Activated naive CD8-positive, alpha-beta T cell treated with anti-CD3 and anti-CD28 coated beads, Interleukin-2, amount 50 U/mL, for 16 hours (primary cell): ENCODE results near the gene MIPOL1.
"Not testable (repeated sequence)": the region's sequence is repeated elsewhere in the genome, so short reads cannot be mapped to it uniquely, and the experiment has no call there.

Experiments
- DNase-seq: peaks from one replicate; pipeline ENCODE4 v3.0.0-alpha.2; 2020; ENCODE audit warnings: low read depth, low spot score

Gene MIPOL1

GRCh38 chr14:37546621-37547447, 349.1 kb downstream of the MIPOL1 start:
- DNase-seq = no peak

GRCh38 chr14:37550511-37550910, 352.8 kb downstream of the MIPOL1 start:
- no peak for DNase-seq

GRCh38 chr14:37551119-37551518, 353.4 kb downstream of the MIPOL1 start:
- DNase-seq = no peak

- no peak for DNase-seq
These were observed 356.3 kb downstream of the MIPOL1 start for GRCh38 chr14:37553935-37554550.

- not testable (repeated sequence) for DNase-seq
These were observed 357.9 kb downstream of the MIPOL1 start for GRCh38 chr14:37555596-37555995.

- DNase-seq = no peak
These were observed 361.0 kb downstream of the MIPOL1 start for GRCh38 chr14:37558740-37559139.

GRCh38 chr14:37559386-37559785, 361.6 kb downstream of the MIPOL1 start:
- DNase-seq = no peak

GRCh38 chr14:37563189-37563588, 365.5 kb downstream of the MIPOL1 start:
- no peak for DNase-seq

- DNase-seq = no peak
These were observed 367.8 kb downstream of the MIPOL1 start for GRCh38 chr14:37565550-37565949.

GRCh38 chr14:37566811-37567371, 369.2 kb downstream of the MIPOL1 start:
- DNase-seq = no peak

GRCh38 chr14:37569729-37570128, 372.0 kb downstream of the MIPOL1 start:
- no peak for DNase-seq

GRCh38 chr14:37571391-37571790, 373.7 kb downstream of the MIPOL1 start:
- no peak for DNase-seq

GRCh38 chr14:37573356-37573755, 375.6 kb downstream of the MIPOL1 start:
- no peak for DNase-seq

- no peak for DNase-seq
These were observed 381.5 kb downstream of the MIPOL1 start for GRCh38 chr14:37579274-37579673.

- no peak for DNase-seq
These were observed 382.4 kb downstream of the MIPOL1 start for GRCh38 chr14:37580146-37580545.

- DNase-seq = no peak
These were observed 385.8 kb downstream of the MIPOL1 start for GRCh38 chr14:37583358-37584210.

- DNase-seq = no peak
These were observed 386.7 kb downstream of the MIPOL1 start for GRCh38 chr14:37584211-37585100.

GRCh38 chr14:37585101-37585511, 387.4 kb downstream of the MIPOL1 start:
- no peak for DNase-seq

GRCh38 chr14:37585971-37586796, 388.4 kb downstream of the MIPOL1 start:
- DNase-seq = no peak

- no peak for DNase-seq
These were observed 389.0 kb downstream of the MIPOL1 start for GRCh38 chr14:37586797-37587130.
